Duodenal mucosa (tissue), 2 donors: ENCODE data around the gene ELL2.

Experiments
- H3K27ac ChIP-seq: one replicate; pipeline ENCODE4 v1.7.0; 2013; ENCODE audit warnings: low read depth, low read length
- H3K27me3 ChIP-seq, 2 donors: one replicate each; pipeline ENCODE4 v1.7.0; 2013; ENCODE audit warnings: low read length in 2 of 2, control low read depth in 1 of 2; ENCODE audit not compliant: insufficient read depth in 2 of 2, control insufficient read depth in 1 of 2
- H3K36me3 ChIP-seq, 2 donors: one replicate each; pipeline ENCODE4 v1.7.0; 2013; ENCODE audit warnings: low read length in 2 of 2, control low read depth in 1 of 2; ENCODE audit not compliant: insufficient read depth in 2 of 2, control insufficient read depth in 1 of 2
- H3K4me1 ChIP-seq, 2 donors: one replicate each; pipeline ENCODE4 v1.7.0; 2013; ENCODE audit warnings: low read length in 2 of 2, control low read depth in 1 of 2; ENCODE audit not compliant: insufficient read depth in 2 of 2, control insufficient read depth in 1 of 2
- H3K4me3 ChIP-seq, 2 donors: one replicate each; pipeline ENCODE4 v1.7.0; 2013; ENCODE audit warnings: low read length in 2 of 2, low read depth in 1 of 2
- H3K9ac ChIP-seq, 2 donors: one replicate each; pipeline ENCODE4 v1.7.0; 2013; ENCODE audit warnings: low read length in 2 of 2, low read depth in 1 of 2
- H3K9me3 ChIP-seq, 2 donors: one replicate each; pipeline ENCODE4 v1.7.0; 2013; ENCODE audit warnings: low read length in 2 of 2, control low read depth in 1 of 2; ENCODE audit not compliant: control insufficient read depth in 1 of 2

The ELL2 gene

GRCh38 chr5:95924720-95925377 lies 36.8 kb downstream of the ELL2 start:
- Histone ChIP-seq H3K4me3 (no peak overlapping the region), H3K9ac (no peak overlapping the region), H3K9me3 (no peaks in the 10 kb centered on the region), H3K27me3 (no peaks in the 10 kb centered on the region), H3K4me1 (peaks cover 16 to 33% of the 10 kb centered on the region in 2 donors), H3K36me3 (no peaks in the 10 kb centered on the region), H3K27ac (no peak overlapping the region)

GRCh38 chr5:95923918-95924544 lies 37.6 kb downstream of the ELL2 start:
- Histone ChIP-seq H3K9ac (no peak overlapping the region), H3K9me3 (no peaks in the 10 kb centered on the region), H3K36me3 (no peaks in the 10 kb centered on the region), H3K4me1 (peaks cover 16 to 32% of the 10 kb centered on the region in 2 donors), H3K27me3 (no peaks in the 10 kb centered on the region), H3K4me3 (no peak overlapping the region), H3K27ac (no peak overlapping the region)

- no peak overlapping the region for H3K27ac ChIP-seq
- H3K4me3 ChIP-seq: no peak overlapping the region
Observed at GRCh38 chr5:95922798-95923197, 38.9 kb downstream of the ELL2 start.

DNA sequence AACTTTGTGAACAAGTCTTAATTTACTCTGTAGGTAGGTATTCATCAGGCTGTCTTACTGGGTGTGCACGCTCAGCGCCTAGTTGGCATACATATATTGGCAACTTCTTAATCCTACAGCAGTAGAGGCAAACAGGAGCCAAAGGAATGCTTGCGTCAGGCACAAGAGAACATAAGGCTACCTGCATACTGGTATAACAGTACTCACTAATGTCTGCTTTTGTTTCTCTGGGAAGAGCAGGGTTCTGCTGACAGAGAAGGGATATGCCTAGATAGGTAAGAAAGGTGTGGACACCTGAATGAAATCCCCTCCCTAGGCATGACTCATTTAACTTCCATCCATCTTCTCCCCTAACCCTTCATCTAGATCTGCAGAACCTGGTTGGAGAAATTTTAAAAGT lies 40.1 kb downstream of the ELL2 start:
- H3K27me3 ChIP-seq: no peaks in the 10 kb centered on the region
- peaks cover 19 to 38% of the 10 kb centered on the region in 2 donors for H3K4me1 ChIP-seq
- no peak overlapping the region for H3K4me3 ChIP-seq
- no peak overlapping the region for H3K9ac ChIP-seq
- H3K36me3 ChIP-seq: no peaks in the 10 kb centered on the region
- no peaks in the 10 kb centered on the region for H3K9me3 ChIP-seq
- no peak overlapping the region for H3K27ac ChIP-seq

More at GRCh38 chr5:95922798-95923197, 38.9 kb downstream of the ELL2 start:
- no peaks in the 10 kb centered on the region for H3K27me3 ChIP-seq
- no peaks in the 10 kb centered on the region for H3K9me3 ChIP-seq
- H3K4me1 ChIP-seq: peaks cover 19 to 31% of the 10 kb centered on the region in 2 donors
- H3K9ac ChIP-seq: no peak overlapping the region
- H3K36me3 ChIP-seq: no peaks in the 10 kb centered on the region

DNA sequence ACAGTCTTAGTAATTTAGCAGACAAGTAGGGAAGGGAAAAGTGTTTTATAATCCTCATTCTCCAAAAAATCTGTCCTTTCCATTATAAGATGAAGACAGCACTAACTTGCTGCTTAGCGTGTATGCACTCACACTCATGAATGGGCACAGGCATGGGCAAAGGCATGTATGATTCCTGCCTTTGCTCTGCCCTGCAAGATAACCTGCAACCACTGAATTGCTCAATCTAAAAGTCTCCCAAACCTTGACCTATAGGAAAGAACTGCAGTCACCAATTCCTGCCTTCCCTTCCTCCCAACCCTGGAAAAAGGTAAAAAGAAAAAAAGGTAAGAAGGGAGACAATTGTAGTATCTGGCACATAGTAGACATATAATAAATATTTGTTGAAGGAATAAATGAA lies 40.8 kb downstream of the ELL2 start:
- Histone ChIP-seq H3K4me1 (peaks cover 19 to 38% of the 10 kb centered on the region in 2 donors), H3K27me3 (no peaks in the 10 kb centered on the region), H3K4me3 (no peak overlapping the region), H3K9ac (no peak overlapping the region), H3K27ac (no peak overlapping the region), H3K9me3 (no peaks in the 10 kb centered on the region), H3K36me3 (no peaks in the 10 kb centered on the region)

DNA sequence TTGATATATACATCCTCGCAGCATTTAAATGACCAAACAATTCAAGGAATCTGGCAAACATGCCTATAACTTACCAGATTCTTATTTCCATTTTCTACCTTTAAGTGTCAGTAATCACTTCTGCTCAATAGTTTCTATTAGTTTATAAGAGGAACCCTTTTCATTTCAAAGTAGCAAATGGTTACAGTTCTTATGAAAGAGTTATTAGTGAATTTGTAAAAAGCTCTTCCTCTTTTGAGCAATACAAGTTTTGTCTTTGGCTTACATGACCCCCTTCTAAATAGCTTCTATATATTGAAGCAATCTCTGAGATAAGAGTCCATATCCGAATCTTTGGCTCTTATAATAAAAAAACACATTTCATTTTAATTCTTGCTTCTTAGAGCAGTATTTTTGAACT lies 42.0 kb downstream of the ELL2 start:
- H3K4me1 ChIP-seq: peaks cover 9 to 33% of the 10 kb centered on the region in 2 donors
- no peaks in the 10 kb centered on the region for H3K36me3 ChIP-seq
- no peak overlapping the region for H3K27ac ChIP-seq

DNA sequence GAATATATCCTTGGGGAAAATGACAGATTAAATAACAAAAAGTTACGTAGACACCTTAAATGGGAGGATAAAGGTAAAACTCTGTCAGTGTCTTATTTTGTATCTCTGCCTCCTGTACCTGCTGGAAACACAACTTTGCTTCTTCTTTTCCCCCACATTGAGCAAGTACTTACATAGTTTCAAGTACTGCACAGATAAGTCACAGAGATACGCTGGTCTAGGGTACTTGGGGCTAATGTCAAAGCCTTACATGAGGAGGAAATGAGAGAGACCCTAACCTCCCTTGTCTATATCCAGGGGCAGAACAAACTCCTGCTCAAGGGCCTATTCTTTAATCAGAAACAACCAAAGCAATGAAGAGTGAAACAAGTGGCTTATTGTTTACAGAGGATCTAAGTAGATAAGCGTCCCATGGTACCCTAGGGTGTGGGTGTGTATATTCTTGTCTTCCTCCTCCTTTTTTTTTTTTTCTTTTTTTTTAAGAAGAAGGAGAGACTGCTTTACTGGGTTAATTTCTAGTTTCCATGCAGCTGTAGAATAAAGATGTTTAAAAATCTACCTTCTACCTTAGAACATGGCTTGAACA lies 43.1 kb downstream of the ELL2 start:
- Histone ChIP-seq H3K4me3 (no peak overlapping the region), H3K9me3 (no peaks in the 10 kb centered on the region), H3K27ac (no peak overlapping the region), H3K27me3 (no peaks in the 10 kb centered on the region), H3K36me3 (no peaks in the 10 kb centered on the region), H3K4me1 (peaks cover 7 to 24% of the 10 kb centered on the region in 2 donors), H3K9ac (no peak overlapping the region)

More for the DNA sequence above, 42.0 kb downstream of the ELL2 start:
- H3K9ac ChIP-seq: no peak overlapping the region
- no peaks in the 10 kb centered on the region for H3K9me3 ChIP-seq
- no peak overlapping the region for H3K4me3 ChIP-seq
- H3K27me3 ChIP-seq: no peaks in the 10 kb centered on the region

GRCh38 chr5:95917207-95917606 lies 44.4 kb downstream of the ELL2 start:
- Histone ChIP-seq H3K36me3 (no peaks in the 10 kb centered on the region), H3K9me3 (no peaks in the 10 kb centered on the region), H3K27me3 (no peaks in the 10 kb centered on the region), H3K4me1 (peaks cover 3 to 21% of the 10 kb centered on the region in 2 donors), H3K9ac (no peak overlapping the region), H3K4me3 (no peak overlapping the region), H3K27ac (no peak overlapping the region)

- H3K9me3 ChIP-seq: no peaks in the 10 kb centered on the region
- no peak overlapping the region for H3K9ac ChIP-seq
- no peaks in the 10 kb centered on the region for H3K27me3 ChIP-seq
- H3K36me3 ChIP-seq: no peaks in the 10 kb centered on the region
- H3K27ac ChIP-seq: no peak overlapping the region
- peaks cover 5 to 26% of the 10 kb centered on the region in 2 donors for H3K4me1 ChIP-seq
- H3K4me3 ChIP-seq: no peak overlapping the region
Observed at GRCh38 chr5:95916687-95917085, 45.0 kb downstream of the ELL2 start.

DNA sequence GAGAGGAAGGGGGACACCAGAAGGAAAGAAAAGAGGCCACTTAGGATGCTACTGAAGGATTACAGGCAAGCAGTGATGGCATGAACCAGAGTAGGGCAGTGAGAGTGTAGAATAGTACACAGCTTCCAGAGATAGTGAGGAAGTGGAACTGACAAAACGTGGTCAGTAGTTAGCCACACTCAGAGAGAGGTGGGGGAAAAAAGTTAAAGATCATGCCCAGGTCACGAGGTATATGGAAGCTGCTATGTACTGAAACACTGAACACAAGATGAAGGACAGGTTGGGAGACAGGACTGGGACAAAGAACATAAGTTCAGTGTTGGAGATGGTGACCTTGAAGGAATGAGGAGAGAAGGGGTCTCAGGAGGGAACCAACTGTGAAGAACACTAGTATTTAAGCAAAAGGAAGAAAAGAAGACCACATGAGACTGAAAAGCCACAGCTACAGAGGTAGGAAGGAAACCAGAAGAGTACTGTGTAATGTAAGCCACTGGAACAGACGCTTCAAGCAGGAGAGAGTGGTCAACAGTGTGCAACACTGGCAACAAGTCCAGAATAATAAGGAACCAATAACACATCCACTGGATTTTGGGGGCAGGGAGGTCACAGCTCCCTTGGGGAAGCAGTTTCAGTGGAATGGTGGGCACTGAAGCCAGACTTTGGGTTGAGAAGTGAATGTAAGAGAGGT lies 45.5 kb downstream of the ELL2 start:
- Histone ChIP-seq H3K9me3 (no peaks in the 10 kb centered on the region), H3K36me3 (no peaks in the 10 kb centered on the region), H3K27me3 (no peaks in the 10 kb centered on the region), H3K4me3 (no peak overlapping the region), H3K27ac (no peak overlapping the region), H3K9ac (no peak overlapping the region), H3K4me1 (peaks cover 6 to 27% of the 10 kb centered on the region in 2 donors)
